Mesendoderm (in vitro differentiated cells): ENCODE results near the gene RHOV.

Experiments used
- DNase-seq: peaks from one replicate; pipeline ENCODE4 v3.0.0; 2013
- H2AK5ac ChIP-seq: 2 replicates; pipeline ENCODE4 v1.6.1; 2013; ENCODE audit warnings: low read length, inconsistent platforms
- H2BK120ac ChIP-seq: 2 replicates; pipeline ENCODE4 v1.6.1; 2013; ENCODE audit warnings: low read depth, mild to moderate bottlenecking, low read length, moderate library complexity, mixed read lengths
- H2BK15ac ChIP-seq: replicated peaks from 2 replicates; pipeline ENCODE4 v1.6.1; 2013; ENCODE audit warnings: low read depth, mild to moderate bottlenecking, moderate library complexity
- H2BK5ac ChIP-seq: 2 replicates; pipeline ENCODE4 v1.6.1; 2013; ENCODE audit warnings: low read length, inconsistent platforms
- H3K18ac ChIP-seq: 2 replicates; pipeline ENCODE4 v1.6.1; 2013; ENCODE audit warnings: mild to moderate bottlenecking, low read length, mixed read lengths
- H3K23ac ChIP-seq: one replicate; pipeline ENCODE4 v1.6.1; 2013; ENCODE audit warnings: low read length
- H3K27ac ChIP-seq: 2 replicates; pipeline ENCODE4 v1.5.1; 2013; ENCODE audit warnings: low read depth, mild to moderate bottlenecking, inconsistent platforms, low read length, moderate library complexity
- H3K27me3 ChIP-seq: 2 replicates; pipeline ENCODE4 v1.6.1; 2013; ENCODE audit warnings: low read length, control low read depth, mild to moderate bottlenecking, inconsistent platforms; ENCODE audit not compliant: insufficient read depth, poor library complexity
- H3K36me3 ChIP-seq: 2 replicates; pipeline ENCODE4 v1.6.1; 2013; ENCODE audit warnings: low read length, inconsistent platforms; ENCODE audit not compliant: control insufficient read depth, insufficient read depth
- H3K4ac ChIP-seq: one replicate; pipeline ENCODE4 v1.6.1; 2013; ENCODE audit warnings: low read depth, mild to moderate bottlenecking, low read length, moderate library complexity
- H3K4me1 ChIP-seq: 2 replicates; pipeline ENCODE4 v1.6.1; 2013; ENCODE audit warnings: low read depth, low read length, inconsistent platforms; ENCODE audit not compliant: control insufficient read depth
- H3K4me2 ChIP-seq: 2 replicates; pipeline ENCODE4 v1.6.1; 2013; ENCODE audit warnings: low read length
- H3K4me3 ChIP-seq: 2 replicates; pipeline ENCODE4 v1.5.1; 2013; ENCODE audit warnings: mild to moderate bottlenecking, low read length
- H3K56ac ChIP-seq: one replicate; pipeline ENCODE4 v1.6.1; 2013; ENCODE audit warnings: low read length
- H3K79me1 ChIP-seq: 2 replicates; pipeline ENCODE4 v1.6.1; 2013; ENCODE audit warnings: low read length, inconsistent platforms
- H3K79me2 ChIP-seq: 2 replicates; pipeline ENCODE4 v1.6.1; 2013; ENCODE audit warnings: mild to moderate bottlenecking, low read length; ENCODE audit not compliant: control insufficient read depth, insufficient read depth
- H3K9ac ChIP-seq: 2 replicates; pipeline ENCODE4 v1.6.1; 2013; ENCODE audit warnings: low read length, inconsistent platforms
- H4K5ac ChIP-seq: one replicate; pipeline ENCODE4 v1.6.1; 2013; ENCODE audit warnings: low read length
- H4K8ac ChIP-seq: one replicate; pipeline ENCODE4 v1.6.1; 2013; ENCODE audit warnings: low read depth, mild to moderate bottlenecking, control low read depth, low read length, moderate library complexity
- WGBS: extraction: QIAGEN DNeasy Blood & Tissue Kit; methylation state at CpG from one replicate; pipeline ENCODE4 v1.1.7; 2013; ENCODE audit warnings: low lambda C conversion rate, missing lambda C conversion rate; ENCODE audit not compliant: insufficient coverage; ENCODE audit errors: extremely low coverage; 5-methylcytosine and 5-hydroxymethylcytosine counted together

The RHOV gene

GRCh38 chr15:40855706-40856234 lies 18.3 kb downstream of the RHOV start:
- Histone ChIP-seq H3K23ac (no peak overlapping the region), H3K56ac (no peak overlapping the region), H4K5ac (no peak overlapping the region), H3K79me2 (no peaks in the 10 kb centered on the region), H2BK15ac (no peak overlapping the region), H2BK120ac (no peak overlapping the region), H3K18ac (no peak overlapping the region), H2BK5ac (no peak overlapping the region), H4K8ac (no peak overlapping the region), H2AK5ac (no peak overlapping the region), H3K4ac (no peak overlapping the region), H3K4me3 (no peak overlapping the region), H3K79me1 (no peaks in the 10 kb centered on the region), H3K36me3 (peaks cover 8% of the 10 kb centered on the region), H3K27me3 (no peaks in the 10 kb centered on the region), H3K4me2 (no peak overlapping the region), H3K27ac (no peak overlapping the region), H3K4me1 (no peaks in the 10 kb centered on the region), H3K9ac (no peak overlapping the region)
- DNase-seq: no peak
- WGBS: no CpG with 5 or more reads among the region's 13 CpGs

- H3K18ac ChIP-seq: no peak overlapping the region
- DNase-seq: no peak
- no peak overlapping the region for H3K4me3 ChIP-seq
- peaks cover 1% of the 10 kb centered on the region for H3K79me1 ChIP-seq
- H2AK5ac ChIP-seq: no peak overlapping the region
- H3K56ac ChIP-seq: no peak overlapping the region
- no peaks in the 10 kb centered on the region for H3K4me1 ChIP-seq
- no peak overlapping the region for H2BK5ac ChIP-seq
- no peak overlapping the region for H4K5ac ChIP-seq
- H4K8ac ChIP-seq: no peak overlapping the region
- H3K27me3 ChIP-seq: no peaks in the 10 kb centered on the region
- no peak overlapping the region for H2BK15ac ChIP-seq
- H3K79me2 ChIP-seq: peaks cover 1% of the 10 kb centered on the region
- H3K9ac ChIP-seq: no peak overlapping the region
- no peak overlapping the region for H2BK120ac ChIP-seq
- H3K36me3 ChIP-seq: peaks cover 8% of the 10 kb centered on the region
- no CpG with 5 or more reads among the region's 10 CpGs for WGBS
- H3K23ac ChIP-seq: no peak overlapping the region
- no peak overlapping the region for H3K4me2 ChIP-seq
- H3K4ac ChIP-seq: no peak overlapping the region
- no peak overlapping the region for H3K27ac ChIP-seq
Measured at GRCh38 chr15:40854161-40854560, 19.9 kb downstream of the RHOV start.

DNA sequence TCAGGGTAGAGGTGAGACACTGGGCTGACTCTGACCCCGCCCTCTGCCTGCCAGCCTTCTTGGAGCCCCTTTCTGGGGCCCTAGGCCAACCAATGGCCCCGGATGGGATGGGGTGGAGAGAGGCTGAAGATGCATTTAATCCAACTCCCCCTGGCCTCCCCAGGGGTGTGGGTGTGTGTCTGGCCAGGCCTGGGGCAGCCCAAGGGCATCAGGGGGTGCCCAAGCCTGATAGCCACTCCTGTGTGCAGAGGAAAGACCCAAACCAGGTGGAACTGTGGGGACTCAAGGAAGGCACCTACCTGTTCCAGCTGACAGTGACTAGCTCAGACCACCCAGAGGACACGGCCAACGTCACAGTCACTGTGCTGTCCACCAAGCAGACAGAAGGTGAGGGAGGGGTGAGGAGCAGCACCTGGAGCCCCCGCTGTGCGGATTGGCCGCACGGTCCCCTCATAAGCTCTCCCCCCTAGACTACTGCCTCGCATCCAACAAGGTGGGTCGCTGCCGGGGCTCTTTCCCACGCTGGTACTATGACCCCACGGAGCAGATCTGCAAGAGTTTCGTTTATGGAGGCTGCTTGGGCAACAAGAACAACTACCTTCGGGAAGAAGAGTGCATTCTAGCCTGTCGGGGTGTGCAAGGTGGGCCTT lies 20.7 kb downstream of the RHOV start:
- H3K18ac ChIP-seq: no peak overlapping the region
- H3K4ac ChIP-seq: no peak overlapping the region
- no peak overlapping the region for H2BK5ac ChIP-seq
- peaks cover 2% of the 10 kb centered on the region for H3K79me2 ChIP-seq
- no peak overlapping the region for H2AK5ac ChIP-seq
- H3K9ac ChIP-seq: no peak overlapping the region
- no peak overlapping the region for H3K23ac ChIP-seq
- H3K79me1 ChIP-seq: peaks cover 1% of the 10 kb centered on the region
- H2BK120ac ChIP-seq: no peak overlapping the region
- H4K5ac ChIP-seq: no peak overlapping the region
- H3K27ac ChIP-seq: no peak overlapping the region
- WGBS: no CpG with 5 or more reads among the region's 16 CpGs
- no peak overlapping the region for H3K4me2 ChIP-seq
- no peak overlapping the region for H3K4me3 ChIP-seq
- H4K8ac ChIP-seq: no peak overlapping the region
- H3K27me3 ChIP-seq: no peaks in the 10 kb centered on the region
- DNase-seq: no peak
- H3K36me3 ChIP-seq: peaks cover 8% of the 10 kb centered on the region
- H3K4me1 ChIP-seq: no peaks in the 10 kb centered on the region
- no peak overlapping the region for H3K56ac ChIP-seq
- H2BK15ac ChIP-seq: no peak overlapping the region

- Histone ChIP-seq H3K18ac (no peak overlapping the region), H3K23ac (no peak overlapping the region), H2BK15ac (no peak overlapping the region), H3K9ac (no peak overlapping the region), H3K27me3 (no peaks in the 10 kb centered on the region), H4K8ac (no peak overlapping the region), H3K4me3 (no peak overlapping the region), H3K79me2 (peaks cover 9% of the 10 kb centered on the region), H3K56ac (no peak overlapping the region), H3K27ac (no peak overlapping the region), H3K4ac (no peak overlapping the region), H3K4me2 (no peak overlapping the region), H3K36me3 (peaks cover 9% of the 10 kb centered on the region), H2BK5ac (no peak overlapping the region), H4K5ac (no peak overlapping the region), H3K79me1 (peaks cover 9% of the 10 kb centered on the region), H3K4me1 (peaks cover 2% of the 10 kb centered on the region), H2AK5ac (no peak overlapping the region), H2BK120ac (no peak overlapping the region)
- DNase-seq: no peak
- WGBS: no CpG with 5 or more reads among the region's 5 CpGs
Measured at GRCh38 chr15:40852529-40852928, 21.5 kb downstream of the RHOV start.

GRCh38 chr15:40850576-40851112 lies 23.4 kb downstream of the RHOV start:
- peaks cover 5% of the 10 kb centered on the region for H3K36me3 ChIP-seq
- peaks cover 23% of the 10 kb centered on the region for H3K79me2 ChIP-seq
- H3K4me2 ChIP-seq: no peak overlapping the region
- no peak overlapping the region for H4K8ac ChIP-seq
- H3K4me3 ChIP-seq: no peak overlapping the region
- no peak overlapping the region for H3K18ac ChIP-seq
- H4K5ac ChIP-seq: no peak overlapping the region
- no peak overlapping the region for H2BK120ac ChIP-seq
- WGBS: no CpG with 5 or more reads among the region's 8 CpGs
- no peak overlapping the region for H3K56ac ChIP-seq
- peaks cover 15% of the 10 kb centered on the region for H3K4me1 ChIP-seq
- no peak overlapping the region for H3K4ac ChIP-seq
- H3K27me3 ChIP-seq: no peaks in the 10 kb centered on the region
- H3K9ac ChIP-seq: no peak overlapping the region
- no peak for DNase-seq
- no peak overlapping the region for H2AK5ac ChIP-seq
- no peak overlapping the region for H3K23ac ChIP-seq
- no peak overlapping the region for H3K27ac ChIP-seq
- H2BK15ac ChIP-seq: no peak overlapping the region
- H3K79me1 ChIP-seq: peaks cover 20% of the 10 kb centered on the region
- no peak overlapping the region for H2BK5ac ChIP-seq
